GM18870 (cell line): ENCODE measurements around the gene ZSWIM6.

Source experiments
- ATAC-seq: cut with Tn5 transposase; IDR thresholded peaks from one replicate; pipeline ENCODE4 v1.9.1; 2021; ENCODE audit warnings: moderate library complexity; ENCODE audit not compliant: unreplicated experiment

The ZSWIM6 gene

GRCh38 chr5:61331407-61332357 is at the start of gene ZSWIM6:
Gene ZSWIM6, plus strand, starts transcription at chr5:61332258. Its CDS starts 15 bp downstream, at chr5:61332273.
- peak; percentile 43 for ATAC-seq

GRCh38 chr5:61283471-61283870 is 48.6 kb upstream of the ZSWIM6 start:
- ATAC-seq = no peak

GRCh38 chr5:61285531-61285930 is 46.5 kb upstream of the ZSWIM6 start:
- no peak for ATAC-seq

- no peak for ATAC-seq
Measured at GRCh38 chr5:61286446-61287132, 45.5 kb upstream of the ZSWIM6 start.

GRCh38 chr5:61287474-61287873 is 44.6 kb upstream of the ZSWIM6 start:
- ATAC-seq = no peak

GRCh38 chr5:61289241-61289640 is 42.8 kb upstream of the ZSWIM6 start:
- ATAC-seq = no peak

GRCh38 chr5:61289669-61290306 is 42.3 kb upstream of the ZSWIM6 start:
- ATAC-seq = no peak

- ATAC-seq = no peak
Measured at GRCh38 chr5:61290791-61291210, 41.3 kb upstream of the ZSWIM6 start.

GRCh38 chr5:61292062-61292657 is 39.9 kb upstream of the ZSWIM6 start:
- ATAC-seq = no peak

GRCh38 chr5:61293071-61293470 is 39.0 kb upstream of the ZSWIM6 start:
- ATAC-seq = no peak

GRCh38 chr5:61293873-61294272 is 38.2 kb upstream of the ZSWIM6 start:
- no peak for ATAC-seq

GRCh38 chr5:61295365-61295764 is 36.7 kb upstream of the ZSWIM6 start:
- ATAC-seq = no peak

GRCh38 chr5:61298066-61298465 is 34.0 kb upstream of the ZSWIM6 start:
- no peak for ATAC-seq

- no peak for ATAC-seq
Measured at GRCh38 chr5:61298580-61298979, 33.5 kb upstream of the ZSWIM6 start.

GRCh38 chr5:61299261-61299681 is 32.8 kb upstream of the ZSWIM6 start:
- no peak for ATAC-seq

- no peak for ATAC-seq
Measured at GRCh38 chr5:61301341-61302199, 30.5 kb upstream of the ZSWIM6 start.

GRCh38 chr5:61302200-61302563 is 29.9 kb upstream of the ZSWIM6 start:
- ATAC-seq = no peak

- no peak for ATAC-seq
Measured at GRCh38 chr5:61303346-61303745, 28.7 kb upstream of the ZSWIM6 start.

- no peak for ATAC-seq
Measured at GRCh38 chr5:61304590-61305381, 27.3 kb upstream of the ZSWIM6 start.
